AG09319 (cell line): ENCODE results near the gene ZNF292.
"Not testable (repeated sequence)": the region's sequence is repeated elsewhere in the genome, so short reads cannot be mapped to it uniquely, and the experiment has no call there.

ENCODE experiments used
- DNase-seq: peaks from one replicate; pipeline ENCODE4 v3.0.0-alpha.2; 2010; ENCODE audit warnings: low read depth; ENCODE audit errors: extremely low read depth
- CTCF ChIP-seq: IDR thresholded peaks from 2 replicates; pipeline ENCODE4 v1.5.1; 2011; ENCODE audit warnings: low read depth, mild to moderate bottlenecking, inconsistent platforms, low read length, moderate library complexity

ZNF292 gene

GRCh38 chr6:87181903-87182302 is 26.5 kb downstream of the ZNF292 start:
- no peak for DNase-seq
- TF ChIP-seq CTCF = no peak

- no peak for TF ChIP-seq CTCF
These were observed 27.0 kb downstream of the ZNF292 start for GRCh38 chr6:87182321-87182720.

DNA sequence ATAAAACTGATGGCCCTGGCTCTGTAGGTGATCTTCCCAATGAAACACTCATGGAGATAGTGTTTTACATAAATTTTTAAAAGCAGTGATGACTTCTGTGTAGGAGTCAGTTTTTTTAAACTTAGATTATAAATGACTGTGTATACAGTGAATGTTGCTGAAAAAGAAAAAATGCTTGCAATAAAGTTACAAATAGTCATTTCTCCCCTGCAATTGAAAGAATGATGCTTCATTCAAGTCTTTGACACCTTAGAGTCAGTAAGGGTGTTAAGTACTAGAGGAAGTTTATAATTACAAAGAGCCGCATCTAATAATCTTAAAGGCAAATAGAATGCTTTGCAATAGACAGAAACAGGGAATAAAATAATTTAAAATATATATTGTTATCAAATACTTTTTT is 27.6 kb downstream of the ZNF292 start:
- TF ChIP-seq CTCF = no peak
- no peak for DNase-seq

More at GRCh38 chr6:87182321-87182720, 27.0 kb downstream of the ZNF292 start:
- no peak for DNase-seq

DNA sequence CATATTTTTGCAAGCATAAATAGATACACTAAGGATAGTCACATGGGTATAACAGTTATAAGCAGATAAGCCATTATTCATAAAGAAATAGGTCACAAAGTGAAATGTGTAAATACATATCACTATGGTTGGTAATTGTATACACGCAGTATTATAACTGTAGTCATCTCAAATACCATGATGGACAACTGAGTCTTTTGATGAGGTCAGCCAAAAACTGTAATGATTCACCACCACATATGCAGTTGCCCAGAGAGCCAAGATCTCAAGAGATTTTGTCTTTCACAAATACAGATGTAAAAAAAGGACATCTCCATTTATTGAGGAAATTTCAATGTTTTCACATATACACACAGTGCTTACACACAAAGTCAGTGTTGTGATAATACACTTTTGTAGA is 28.3 kb downstream of the ZNF292 start:
- TF ChIP-seq CTCF = no peak
- no peak for DNase-seq

- no peak for DNase-seq
- TF ChIP-seq CTCF = no peak
These were observed 29.4 kb downstream of the ZNF292 start for GRCh38 chr6:87184762-87185250.

GRCh38 chr6:87196275-87196842 is 41.0 kb downstream of the ZNF292 start:
- TF ChIP-seq CTCF = no peak
- no peak for DNase-seq

- DNase-seq = no peak
- no peak for TF ChIP-seq CTCF
These were observed 42.2 kb downstream of the ZNF292 start for GRCh38 chr6:87197547-87197946.

DNA sequence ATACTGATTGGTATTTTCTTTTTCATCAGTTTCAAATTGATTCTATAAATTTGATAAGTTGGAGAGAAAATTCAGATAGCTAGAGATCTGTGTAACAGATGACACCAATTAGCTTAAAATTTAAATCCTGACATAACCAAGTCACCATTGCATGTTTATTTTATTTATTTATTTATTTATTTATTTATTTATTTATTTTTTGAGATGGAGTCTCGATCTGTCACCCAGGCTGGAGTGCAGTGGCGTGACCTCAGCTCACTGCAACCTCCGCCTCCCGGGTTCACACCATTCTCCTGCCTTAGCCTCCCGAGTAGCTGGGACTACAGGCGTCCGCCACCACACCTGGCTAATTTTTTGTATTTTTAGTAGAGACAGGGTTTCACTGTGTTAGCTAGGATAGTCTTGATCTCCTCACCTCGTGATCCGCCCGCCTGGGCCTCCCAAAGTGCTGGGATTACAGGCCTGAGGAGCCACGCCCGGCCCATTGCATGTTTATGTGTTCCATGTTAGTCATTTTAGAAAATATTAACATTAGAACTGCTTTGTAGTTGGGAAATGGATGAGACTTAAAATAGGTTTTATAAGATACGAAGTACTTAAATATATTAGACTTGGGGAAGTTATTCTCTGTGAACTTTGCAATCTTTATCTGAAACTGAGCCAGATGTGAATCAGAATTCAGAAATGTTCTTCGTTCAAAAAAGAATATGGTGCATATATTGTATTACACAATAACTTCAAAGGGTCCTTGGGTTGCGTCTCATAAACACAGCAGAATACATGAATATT is 42.9 kb downstream of the ZNF292 start:
- not testable (repeated sequence) for DNase-seq
